ENCODE measurements around the gene ZNF333.

ZNF333 gene

DNA sequence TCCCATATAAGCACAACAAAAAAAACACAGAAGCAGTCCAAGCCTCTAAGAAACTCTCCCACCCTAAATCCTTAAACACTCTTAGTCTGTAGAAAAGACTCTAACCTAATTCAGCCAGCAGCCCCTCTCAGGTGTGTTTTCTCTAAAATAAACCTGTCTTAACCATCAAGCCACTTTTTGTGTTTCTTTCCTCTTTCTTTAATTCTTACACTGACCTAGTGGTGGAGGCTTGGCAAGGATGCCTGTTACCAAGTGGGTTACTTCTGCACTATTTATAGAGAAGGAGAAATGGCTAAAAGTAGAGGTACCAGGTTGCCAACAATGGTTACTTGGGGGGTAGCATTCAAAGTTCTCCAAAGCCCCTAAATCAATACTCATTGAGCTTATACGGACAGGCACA, 43.7 kb downstream of the ZNF333 start:
- POLR2A ChIA-PET = no interaction called here

DNA sequence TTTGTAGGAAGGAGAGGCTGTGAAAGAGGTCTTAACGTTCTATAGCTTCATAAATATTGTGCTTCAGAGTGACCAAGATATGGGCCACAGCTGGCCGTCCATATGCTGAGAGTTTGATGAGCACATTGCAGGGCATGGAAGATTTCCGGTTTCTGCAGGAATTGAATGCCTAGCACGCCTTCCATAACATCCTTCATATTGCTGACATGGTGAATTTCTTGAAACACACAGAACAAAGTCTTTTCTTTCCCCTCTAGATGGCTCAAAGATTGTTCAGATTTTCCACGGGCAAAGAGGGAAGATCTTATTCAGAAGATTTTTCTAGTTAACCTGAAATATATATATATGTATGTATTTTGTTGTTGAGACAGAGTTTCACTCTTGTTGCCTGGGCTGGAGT, 46.1 kb downstream of the ZNF333 start:
- no peaks in the 10 kb centered on the region for H3K9me3 ChIP-seq (ENCODE audit: control insufficient read depth, insufficient read depth, low read depth, low read length)
- POLR2A ChIA-PET = no interaction called here
- H3K27ac ChIP-seq (ENCODE audit: extremely low read depth, low read depth, low read length) = no peak overlapping the region
- no peak overlapping the region for H3K4me3 ChIP-seq (ENCODE audit: low read depth, low read length)
- H3K36me3 ChIP-seq (ENCODE audit: control insufficient read depth in 2 of 2, insufficient read depth in 1 of 2, low read length in 2 of 2) = no peaks in the 10 kb centered on the region
- CTCF ChIA-PET = no interaction called here
- no peaks in the 10 kb centered on the region for H3K4me1 ChIP-seq (ENCODE audit: control insufficient read depth, insufficient read depth, low read length)
- TF ChIP-seq ZNF837 (tag by site-specific recombination; IDR thresholded peaks at IDR 0.05) = no peak
- TF ChIP-seq ZNF626 (tag by site-specific recombination; IDR thresholded peaks at IDR 0.05) = no peak
- TF ChIP-seq, protein P1, sequence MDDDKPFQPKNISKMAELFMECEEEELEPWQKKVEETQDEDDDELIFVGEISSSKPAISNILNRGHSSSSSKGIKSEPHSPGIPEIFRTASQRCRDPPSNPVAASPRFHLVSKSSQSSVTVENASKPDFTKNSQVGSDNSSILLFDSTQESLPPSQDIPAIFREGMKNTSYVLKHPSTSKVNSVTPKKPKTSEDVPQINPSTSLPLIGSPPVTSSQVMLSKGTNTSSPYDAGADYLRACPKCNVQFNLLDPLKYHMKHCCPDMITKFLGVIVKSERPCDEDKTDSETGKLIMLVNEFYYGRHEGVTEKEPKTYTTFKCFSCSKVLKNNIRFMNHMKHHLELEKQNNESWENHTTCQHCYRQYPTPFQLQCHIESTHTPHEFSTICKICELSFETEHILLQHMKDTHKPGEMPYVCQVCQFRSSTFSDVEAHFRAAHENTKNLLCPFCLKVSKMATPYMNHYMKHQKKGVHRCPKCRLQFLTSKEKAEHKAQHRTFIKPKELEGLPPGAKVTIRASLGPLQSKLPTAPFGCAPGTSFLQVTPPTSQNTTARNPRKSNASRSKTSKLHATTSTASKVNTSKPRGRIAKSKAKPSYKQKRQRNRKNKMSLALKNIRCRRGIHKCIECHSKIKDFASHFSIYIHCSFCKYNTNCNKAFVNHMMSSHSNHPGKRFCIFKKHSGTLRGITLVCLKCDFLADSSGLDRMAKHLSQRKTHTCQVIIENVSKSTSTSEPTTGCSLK (tag by site-specific recombination; IDR thresholded peaks at IDR 0.05) = no peak
- TF ChIP-seq ZNF274 (IDR thresholded peaks at IDR 0.05; ENCODE audit: low read length) = no peak
- no peak for TF ChIP-seq ZNF274 (tag by site-specific recombination; IDR thresholded peaks at IDR 0.05; ENCODE audit: borderline replicate concordance)
- no peak for TF ChIP-seq ZNF19 (tag by site-specific recombination; IDR thresholded peaks at IDR 0.05; ENCODE audit: low read depth)
- TF ChIP-seq ZNF223 (tag by site-specific recombination; IDR thresholded peaks at IDR 0.05) = no peak
- TF ChIP-seq ZNF610 (tag by site-specific recombination; IDR thresholded peaks at IDR 0.05; ENCODE audit: borderline replicate concordance) = no peak
- no peak for TF ChIP-seq ZNF266 (tag by site-specific recombination; IDR thresholded peaks at IDR 0.05; ENCODE audit: low read depth)
- no peak for TF ChIP-seq ZNF521 (tag by site-specific recombination; IDR thresholded peaks at IDR 0.05)
- no peak for TF ChIP-seq ZIC2 (tag by site-specific recombination; IDR thresholded peaks at IDR 0.05)
- no peak for TF ChIP-seq ZNF37A (tag by site-specific recombination; IDR thresholded peaks at IDR 0.05)
- no peak for TF ChIP-seq SP7 (tag by site-specific recombination; IDR thresholded peaks at IDR 0.05)
- no peak for TF ChIP-seq ZNF548 (tag by site-specific recombination; IDR thresholded peaks at IDR 0.05)
- TF ChIP-seq, protein P2, sequence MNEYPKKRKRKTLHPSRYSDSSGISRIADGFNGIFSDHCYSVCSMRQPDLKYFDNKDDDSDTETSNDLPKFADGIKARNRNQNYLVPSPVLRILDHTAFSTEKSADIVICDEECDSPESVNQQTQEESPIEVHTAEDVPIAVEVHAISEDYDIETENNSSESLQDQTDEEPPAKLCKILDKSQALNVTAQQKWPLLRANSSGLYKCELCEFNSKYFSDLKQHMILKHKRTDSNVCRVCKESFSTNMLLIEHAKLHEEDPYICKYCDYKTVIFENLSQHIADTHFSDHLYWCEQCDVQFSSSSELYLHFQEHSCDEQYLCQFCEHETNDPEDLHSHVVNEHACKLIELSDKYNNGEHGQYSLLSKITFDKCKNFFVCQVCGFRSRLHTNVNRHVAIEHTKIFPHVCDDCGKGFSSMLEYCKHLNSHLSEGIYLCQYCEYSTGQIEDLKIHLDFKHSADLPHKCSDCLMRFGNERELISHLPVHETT (tag by site-specific recombination; IDR thresholded peaks at IDR 0.05) = no peak
- TF ChIP-seq ZNF843 (tag by site-specific recombination; IDR thresholded peaks at IDR 0.05) = no peak

More for the DNA sequence above, 43.7 kb downstream of the ZNF333 start:
- TF ChIP-seq, protein P3, sequence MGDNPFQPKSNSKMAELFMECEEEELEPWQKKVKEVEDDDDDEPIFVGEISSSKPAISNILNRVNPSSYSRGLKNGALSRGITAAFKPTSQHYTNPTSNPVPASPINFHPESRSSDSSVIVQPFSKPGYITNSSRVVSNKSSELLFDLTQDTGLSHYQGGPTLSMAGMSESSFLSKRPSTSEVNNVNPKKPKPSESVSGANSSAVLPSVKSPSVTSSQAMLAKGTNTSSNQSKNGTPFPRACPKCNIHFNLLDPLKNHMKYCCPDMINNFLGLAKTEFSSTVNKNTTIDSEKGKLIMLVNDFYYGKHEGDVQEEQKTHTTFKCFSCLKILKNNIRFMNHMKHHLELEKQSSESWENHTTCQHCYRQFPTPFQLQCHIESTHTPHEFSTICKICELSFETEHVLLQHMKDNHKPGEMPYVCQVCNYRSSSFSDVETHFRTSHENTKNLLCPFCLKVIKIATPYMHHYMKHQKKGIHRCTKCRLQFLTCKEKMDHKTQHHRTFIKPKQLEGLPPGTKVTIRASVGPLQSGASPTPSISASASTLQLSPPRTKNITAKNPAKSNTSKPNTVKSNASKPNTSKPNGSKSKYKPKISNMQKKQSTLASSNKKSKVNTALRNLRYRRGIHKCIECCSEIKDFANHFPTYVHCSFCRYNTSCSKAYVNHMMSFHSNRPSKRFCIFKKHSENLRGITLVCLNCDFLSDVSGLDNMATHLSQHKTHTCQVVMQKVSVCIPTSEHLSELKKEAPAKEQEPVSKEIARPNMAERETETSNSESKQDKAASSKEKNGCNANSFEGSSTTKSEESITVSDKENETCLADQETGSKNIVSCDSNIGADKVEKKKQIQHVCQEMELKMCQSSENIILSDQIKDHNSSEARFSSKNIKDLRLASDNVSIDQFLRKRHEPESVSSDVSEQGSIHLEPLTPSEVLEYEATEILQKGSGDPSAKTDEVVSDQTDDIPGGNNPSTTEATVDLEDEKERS (tag by site-specific recombination; IDR thresholded peaks at IDR 0.05) = no peak
- TF ChIP-seq SETDB1 (IDR thresholded peaks at IDR 0.05; ENCODE audit: insufficient read length, low read length) = peak; percentile 42
- CTCF ChIA-PET = interaction anchor here (0.6 kb wide), 1 partner anchor 168 kb away, joined by 3 read pairs; no protein-coding TSS in a partner anchor
- Histone ChIP-seq H3K27ac (ENCODE audit: extremely low read depth, low read depth, low read length) (no peak overlapping the region), H3K4me3 (ENCODE audit: low read depth, low read length) (no peak overlapping the region), H3K9me3 (ENCODE audit: control insufficient read depth, insufficient read depth, low read depth, low read length) (no peaks in the 10 kb centered on the region), H3K36me3 (ENCODE audit: control insufficient read depth in 2 of 2, insufficient read depth in 1 of 2, low read length in 2 of 2) (no peaks in the 10 kb centered on the region), H3K4me1 (ENCODE audit: control insufficient read depth, insufficient read depth, low read length) (no peaks in the 10 kb centered on the region)

Data from HEK293 (cell line).